HG03064 (cell line): ENCODE measurements around the gene C14orf119.

Experiments
- ATAC-seq: cut with Tn5 transposase; IDR thresholded peaks from one replicate; pipeline ENCODE4 v1.9.1; 2021; ENCODE audit warnings: low read depth; ENCODE audit not compliant: unreplicated experiment

The C14orf119 gene, protein sequence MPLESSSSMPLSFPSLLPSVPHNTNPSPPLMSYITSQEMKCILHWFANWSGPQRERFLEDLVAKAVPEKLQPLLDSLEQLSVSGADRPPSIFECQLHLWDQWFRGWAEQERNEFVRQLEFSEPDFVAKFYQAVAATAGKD

DNA sequence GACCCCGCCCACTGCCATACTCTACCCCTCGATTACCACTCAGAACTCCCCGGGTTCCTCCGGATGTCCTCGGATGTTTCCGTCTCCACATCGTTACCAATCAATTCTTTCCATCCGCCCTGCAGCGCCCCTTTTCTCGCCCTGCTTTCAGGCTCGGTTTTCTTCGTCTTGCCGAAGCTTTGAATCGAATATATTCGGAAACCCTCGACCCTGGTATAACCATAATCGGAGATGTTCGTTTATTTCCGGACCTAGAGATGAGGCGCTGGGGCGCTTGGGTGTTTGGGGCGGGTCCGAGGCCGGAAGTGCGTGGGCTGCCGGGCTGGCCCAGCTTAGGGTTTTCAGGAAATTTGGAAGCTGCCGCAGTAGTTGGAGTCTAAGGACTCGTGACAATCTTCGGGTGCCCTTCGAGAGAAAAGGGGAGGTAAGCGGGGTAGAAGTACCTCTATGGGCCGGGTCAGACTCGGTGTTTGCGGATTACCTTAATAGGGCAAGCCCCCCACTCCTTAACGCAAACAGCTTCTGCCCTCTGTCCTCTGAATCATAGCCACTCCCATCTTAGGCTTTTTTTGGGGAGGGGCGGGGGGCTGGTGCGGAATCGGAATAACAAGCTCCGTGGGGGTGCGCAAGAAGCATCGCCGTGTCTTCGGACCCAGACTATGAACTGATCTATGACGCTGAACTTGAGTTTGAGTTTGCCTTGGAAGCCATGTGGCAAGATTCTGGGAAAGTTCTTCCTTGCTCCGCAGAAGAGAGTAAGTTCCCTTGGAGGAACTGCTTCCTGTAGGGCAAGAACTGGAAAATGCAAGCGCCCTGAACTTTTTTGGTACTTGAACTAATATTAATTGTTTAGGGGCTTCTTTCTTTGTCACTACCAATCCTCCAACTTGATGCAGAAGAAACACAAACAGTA lies at the start of gene C14orf119:
Gene C14orf119 (plus strand): TSS at position 310 of the 913 bp plus-strand sequence. CDS start 2,154 bp downstream, outside the sequence.
- peak; percentile 93 for ATAC-seq

DNA sequence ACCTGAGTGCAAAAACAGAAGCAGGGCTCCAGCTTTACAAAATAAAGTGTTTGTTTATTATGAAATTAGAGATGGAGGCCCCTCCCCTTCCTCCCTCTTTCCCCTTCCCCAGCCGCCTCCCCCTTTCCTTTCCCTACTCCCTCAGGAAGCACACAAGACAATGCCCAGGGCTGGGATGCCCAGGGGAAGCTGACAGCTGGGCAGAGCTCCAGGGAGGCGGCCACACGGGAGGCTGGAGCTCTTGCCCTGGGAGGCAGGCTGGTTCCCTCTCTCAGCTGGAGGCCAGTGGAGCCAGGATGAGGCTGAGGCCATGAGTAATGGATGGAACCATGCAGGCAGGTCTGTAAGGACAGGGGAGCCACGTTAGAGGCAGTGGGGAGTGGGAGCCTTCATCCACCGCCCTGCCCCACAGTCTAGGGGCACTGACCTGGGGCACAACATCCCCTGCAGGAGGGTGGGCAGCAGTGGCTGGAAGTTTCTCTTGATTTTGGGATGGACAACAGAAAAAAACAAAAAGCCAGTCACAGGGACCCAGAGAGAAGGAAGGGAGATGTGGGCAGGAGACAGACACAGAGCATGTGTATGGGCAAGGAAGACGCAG lies 48.2 kb upstream of the C14orf119 start:
- ATAC-seq: no peak

GRCh38 chr14:23047751-23048693 lies 47.3 kb upstream of the C14orf119 start:
- no peak for ATAC-seq

- ATAC-seq: no peak
Observed at GRCh38 chr14:23049011-23049410, 46.3 kb upstream of the C14orf119 start.

DNA sequence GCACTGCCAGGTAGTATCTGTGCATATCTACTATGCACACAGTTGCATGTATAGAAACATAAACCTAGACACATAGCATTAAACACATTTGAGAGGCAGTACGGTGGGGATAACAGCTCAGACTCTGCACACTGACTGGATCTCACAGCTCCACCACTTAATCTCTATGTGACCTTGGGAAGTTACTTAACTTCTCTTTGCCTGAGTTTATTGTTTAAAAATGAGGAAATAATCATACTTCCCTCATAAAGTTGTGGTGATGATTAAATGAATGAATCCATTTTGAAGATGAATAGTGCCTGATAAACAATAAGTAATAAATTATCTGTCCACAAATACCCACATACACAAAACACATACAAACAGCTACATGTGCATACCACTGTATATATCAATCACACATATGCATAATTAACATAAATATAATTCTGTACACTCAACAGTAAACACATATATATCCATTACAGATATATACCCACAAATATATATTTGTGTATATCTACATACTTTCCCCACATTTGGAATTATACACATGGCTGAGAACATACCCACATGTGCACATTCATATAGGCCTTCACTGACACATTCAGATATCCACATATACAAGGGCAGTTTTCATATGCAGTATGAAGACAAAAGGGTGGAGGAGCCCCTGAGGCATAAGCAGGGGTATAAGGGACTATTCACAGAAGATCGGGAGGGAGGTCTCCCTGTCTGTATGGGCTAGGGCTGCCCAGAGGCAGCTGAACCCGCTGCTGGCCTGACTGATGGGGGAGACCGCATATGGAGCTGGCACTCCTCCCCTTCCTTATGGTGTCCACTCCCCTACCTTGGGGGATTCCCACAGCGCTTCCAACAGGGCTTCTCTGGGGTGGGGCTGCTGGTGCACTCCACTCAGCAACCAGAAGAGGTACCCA lies 43.9 kb upstream of the C14orf119 start:
- no peak for ATAC-seq

- ATAC-seq: no peak
Observed at GRCh38 chr14:23052182-23052623, 43.1 kb upstream of the C14orf119 start.

GRCh38 chr14:23052671-23053070 lies 42.6 kb upstream of the C14orf119 start:
- ATAC-seq: no peak

DNA sequence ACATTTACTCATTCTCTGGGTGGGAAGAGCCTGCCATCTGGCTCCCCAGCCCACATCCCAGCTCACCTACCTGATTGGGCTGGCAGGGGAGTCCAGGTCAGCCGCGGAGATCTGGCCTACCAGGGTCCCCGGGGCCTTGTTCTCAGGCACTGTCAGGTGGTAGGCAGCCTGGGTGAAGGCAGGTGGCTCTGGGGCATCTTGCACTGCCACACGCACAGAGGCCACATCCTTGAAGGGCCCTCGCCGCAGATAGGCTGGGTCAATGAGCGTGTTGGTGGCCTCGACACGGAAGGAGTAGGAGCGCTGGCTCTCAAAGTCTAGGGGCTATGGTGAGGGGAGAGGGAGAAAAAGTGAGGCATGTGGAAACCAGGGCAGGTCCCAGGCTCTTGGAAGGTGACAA lies 41.9 kb upstream of the C14orf119 start:
- ATAC-seq: no peak

- ATAC-seq: no peak
Observed at GRCh38 chr14:23054000-23054811, 41.1 kb upstream of the C14orf119 start.

DNA sequence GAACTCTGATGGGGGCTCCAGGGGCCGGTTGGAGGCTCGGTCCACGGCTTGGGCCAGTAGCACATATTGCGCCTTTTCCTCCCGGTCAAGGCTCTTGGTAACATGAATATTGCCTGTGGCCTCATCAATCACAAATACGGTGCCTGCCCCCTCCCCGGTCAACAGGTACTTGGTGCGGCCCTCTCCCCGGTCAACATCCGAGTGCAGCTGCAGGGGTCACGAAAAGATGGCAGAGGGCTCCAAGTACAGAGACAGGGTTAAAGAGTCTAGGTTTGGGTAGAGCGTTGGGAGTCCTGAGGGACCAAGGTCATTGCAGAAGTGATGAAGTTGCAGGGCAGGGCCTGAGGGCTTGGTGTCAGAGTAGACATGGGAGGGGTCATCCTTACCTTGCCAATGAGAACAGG lies 40.2 kb upstream of the C14orf119 start:
- ATAC-seq: no peak

DNA sequence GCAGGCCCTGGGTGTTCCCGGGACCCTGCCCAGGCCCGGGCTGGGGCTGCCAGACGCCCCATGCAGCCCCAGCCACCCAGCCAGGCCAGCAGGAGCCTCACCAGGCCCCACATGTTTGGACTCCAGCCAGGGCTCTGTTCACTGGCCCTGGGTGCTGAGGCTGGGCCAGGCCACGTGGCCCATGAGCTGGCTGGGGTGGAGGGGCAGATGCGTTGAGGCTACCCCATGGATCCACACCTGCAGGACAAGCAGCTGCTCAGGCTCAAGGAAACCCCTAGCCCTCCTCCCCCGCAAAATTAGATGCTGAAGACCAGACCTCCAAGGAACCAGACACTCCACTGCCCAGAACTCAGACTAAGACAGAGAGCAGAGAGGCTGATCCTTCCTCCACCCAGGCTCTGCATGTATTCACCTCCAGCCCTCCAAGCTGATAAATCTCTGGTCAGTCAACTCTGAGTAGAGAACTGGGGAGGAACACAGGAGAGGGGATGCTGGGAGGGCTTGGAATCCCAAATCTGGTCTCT lies 39.6 kb upstream of the C14orf119 start:
- no peak for ATAC-seq

DNA sequence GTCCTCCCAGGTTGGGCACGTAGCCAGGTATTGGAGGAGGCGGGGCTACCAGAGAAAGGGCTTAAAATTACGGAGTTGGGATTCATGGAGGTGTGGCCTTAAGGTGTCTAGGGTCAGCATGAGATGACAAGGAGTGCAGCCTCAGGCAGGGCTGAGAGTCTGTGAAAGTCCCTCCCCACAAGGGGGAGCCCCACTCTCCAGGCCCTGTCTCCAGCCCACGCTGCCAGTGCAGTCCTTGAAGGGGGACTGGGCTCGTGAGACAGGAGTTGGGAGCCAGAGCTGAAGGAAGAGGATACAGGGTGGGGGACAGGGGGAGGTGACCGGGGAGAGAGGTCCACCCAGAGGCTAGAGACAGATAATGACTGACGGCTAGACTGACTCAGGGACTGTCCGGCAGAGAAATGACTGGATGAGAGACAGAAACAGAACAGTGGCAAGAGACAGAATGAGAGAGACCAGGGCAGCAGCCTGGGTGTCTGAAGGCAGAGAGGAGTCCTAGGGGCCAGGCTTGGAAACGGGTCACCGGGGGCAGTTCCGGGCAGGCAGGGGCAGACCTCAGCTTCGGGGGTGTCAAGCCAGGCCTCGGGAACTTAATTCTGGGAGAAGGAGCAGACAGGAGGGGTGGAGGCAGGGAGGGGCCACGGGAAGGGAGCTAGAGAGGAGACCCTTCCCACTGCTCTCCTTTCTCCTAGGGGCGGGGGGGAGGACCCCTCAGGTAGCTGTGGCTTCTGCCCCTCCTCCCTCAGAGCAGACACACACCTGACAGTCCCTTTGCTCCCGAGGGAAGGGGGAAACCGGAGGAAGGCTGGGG lies 39.0 kb upstream of the C14orf119 start:
- ATAC-seq: no peak

DNA sequence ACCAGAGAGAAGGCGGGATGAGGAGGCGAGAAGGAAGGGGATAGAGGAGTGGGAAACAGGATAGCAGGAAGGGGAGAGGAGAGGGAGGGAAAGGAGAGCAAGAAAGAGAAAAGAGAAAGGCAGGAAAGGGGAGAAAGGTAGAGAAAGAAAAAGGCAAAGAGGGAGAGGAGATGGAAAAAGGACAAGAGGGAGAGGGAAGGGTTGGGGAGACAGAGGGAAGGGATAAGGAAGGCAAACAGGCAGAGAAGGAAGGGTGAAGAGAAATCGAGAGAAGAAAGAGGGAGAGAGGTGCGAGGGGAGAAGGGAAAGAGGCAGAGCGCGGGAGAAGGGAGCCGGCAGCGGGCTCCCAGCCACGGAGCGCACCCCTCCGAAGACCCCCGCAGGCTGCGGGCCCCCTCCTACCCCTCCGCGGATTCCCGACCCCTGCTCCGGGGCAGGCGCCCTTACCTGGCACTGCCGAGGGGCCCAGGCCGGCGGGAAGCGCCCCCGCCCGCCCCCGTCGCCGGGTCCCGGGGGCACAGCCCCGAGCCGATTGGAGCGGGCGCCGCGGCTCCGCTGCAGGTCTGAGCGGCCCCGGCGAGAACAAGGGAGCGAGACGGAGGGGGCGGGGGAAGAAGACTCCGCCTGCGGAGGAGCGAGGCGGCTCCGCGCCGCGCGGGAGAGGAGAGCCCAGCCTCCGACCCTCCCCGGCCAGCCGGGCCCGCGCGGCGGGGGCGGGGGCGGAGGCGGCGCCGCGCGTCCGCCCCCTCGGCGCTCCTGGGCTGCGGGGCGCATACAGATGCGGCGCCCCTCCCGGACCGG lies 38.1 kb upstream of the C14orf119 start, which contains the start of gene CDH24:
Gene CDH24 (minus strand): TSS at position 565 of the 801 bp plus-strand sequence. CDS start 1,787 bp downstream, outside the sequence.
- no peak for ATAC-seq

DNA sequence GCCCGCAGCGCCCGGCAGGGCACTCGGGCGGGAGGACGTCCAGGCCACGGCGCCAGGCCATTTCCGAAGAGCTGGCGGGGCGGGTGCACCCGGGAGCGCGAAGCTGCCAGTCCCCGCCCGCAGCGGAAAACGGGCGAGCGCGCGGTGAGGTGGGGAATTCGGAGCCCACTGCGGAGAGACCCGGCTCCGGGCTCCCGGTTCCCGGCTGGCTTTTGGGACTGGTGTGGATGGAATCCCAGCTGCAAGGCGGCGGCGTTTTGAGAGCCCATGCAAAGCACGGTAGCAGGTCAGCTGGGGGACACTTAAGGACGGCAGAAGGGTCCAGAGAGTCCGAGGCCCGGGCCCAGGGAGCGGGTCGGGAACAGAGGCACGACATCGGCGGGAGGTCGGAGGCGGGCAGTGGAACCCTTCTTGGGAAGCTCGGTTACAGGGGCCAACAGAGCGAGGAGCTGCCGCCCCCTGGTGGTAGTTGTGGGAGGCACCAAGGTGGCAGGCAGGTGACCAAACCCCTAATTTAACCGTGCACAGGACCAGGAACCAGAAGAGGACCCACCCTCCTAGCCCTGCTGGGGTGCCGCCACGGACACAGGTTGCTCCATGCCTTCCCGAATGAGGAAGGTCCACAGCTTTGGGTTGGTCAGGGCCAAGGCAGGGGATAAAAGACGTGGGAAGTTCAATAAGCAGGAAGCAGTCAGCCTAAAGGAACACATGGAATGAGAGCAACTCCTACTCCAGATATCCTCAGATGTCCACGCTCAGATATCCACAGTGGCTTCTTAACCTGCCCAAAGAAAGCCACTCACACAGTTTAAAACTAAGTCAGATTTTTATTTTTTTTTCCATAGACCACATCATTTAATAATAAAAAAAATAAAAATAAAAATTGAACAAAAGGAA lies 37.3 kb upstream of the C14orf119 start:
- peak; percentile 43 for ATAC-seq

- no peak for ATAC-seq
Observed at GRCh38 chr14:23058654-23059504, 36.4 kb upstream of the C14orf119 start.
